Osteocyte (in vitro differentiated cells): ENCODE data around the gene RAD51B. TPM values are rescaled to one million over a fixed set of nuclear protein-coding genes. Genes with fewer than 3 reads are reported as not detected.

Experiments
- DNase-seq: peaks from one replicate; pipeline ENCODE4 v3.0.0; 2021; ENCODE audit warnings: mixed read lengths; ENCODE audit not compliant: unreplicated experiment; ENCODE audit errors: extremely low spot score
- H3K27ac Mint-ChIP-seq: one replicate; pipeline ENCODE4 v1.8.0; 2021; ENCODE audit warnings: mild to moderate bottlenecking, mixed read lengths; ENCODE audit not compliant: unreplicated experiment
- H3K27me3 Mint-ChIP-seq: one replicate; pipeline ENCODE4 v1.8.0; 2021; ENCODE audit warnings: mixed read lengths; ENCODE audit not compliant: unreplicated experiment
- H3K36me3 Mint-ChIP-seq: one replicate; pipeline ENCODE4 v1.8.0; 2021; ENCODE audit warnings: mixed read lengths; ENCODE audit not compliant: unreplicated experiment
- H3K4me1 Mint-ChIP-seq: one replicate; pipeline ENCODE4 v1.8.0; 2021; ENCODE audit warnings: mixed read lengths; ENCODE audit not compliant: unreplicated experiment
- H3K4me3 Mint-ChIP-seq: one replicate; pipeline ENCODE4 v1.8.0; 2021; ENCODE audit warnings: mild to moderate bottlenecking, moderate library complexity, mixed read lengths; ENCODE audit not compliant: unreplicated experiment
- H3K9me3 Mint-ChIP-seq: one replicate; pipeline ENCODE4 v1.8.0; 2021; ENCODE audit warnings: mixed read lengths; ENCODE audit not compliant: unreplicated experiment
- total RNA-seq: library from RNA; stranded (reverse); gene quantifications from 2 replicates; pipeline ENCODE4 v1.2.1, GENCODE V29; 2021
- TF ChIP-seq, protein P1 (sequence below): fragments of 200-600 bp; sonication (generic); IDR thresholded peaks from 2 replicates; pipeline ENCODE4 v1.5.0; 2021; ENCODE audit warnings: antibody characterized with exemption, mild to moderate bottlenecking, moderate library complexity

The RAD51B gene
- total RNA-seq, 1 donor from 2014 or later = 12.7 TPM

DNA sequence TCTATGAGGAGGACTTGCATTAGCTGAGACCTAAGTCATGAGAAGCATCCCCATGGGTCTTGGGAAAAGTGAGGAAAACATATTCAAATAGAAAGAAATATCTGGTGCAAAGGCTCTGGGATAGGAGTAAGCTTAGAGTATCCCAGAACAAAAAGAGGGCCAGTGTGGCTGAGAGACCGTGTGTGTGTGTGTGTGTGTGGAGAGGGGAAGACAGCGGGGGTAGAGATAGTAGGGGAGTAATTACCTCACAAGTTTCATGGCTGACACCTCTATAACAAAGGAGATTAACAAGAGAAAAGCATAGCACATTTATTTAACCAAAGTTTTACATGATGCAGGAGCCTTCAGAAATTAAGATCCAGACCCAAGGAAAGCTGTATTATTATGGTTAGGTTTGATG lies 440.5 kb downstream of the RAD51B start:
- no peak overlapping the region for H3K4me3 Mint-ChIP-seq
- no peaks in the 10 kb centered on the region for H3K9me3 Mint-ChIP-seq
- H3K27ac Mint-ChIP-seq = no peak overlapping the region
- peaks cover 1% of the 10 kb centered on the region for H3K36me3 Mint-ChIP-seq
- DNase-seq = no peak
- no peaks in the 10 kb centered on the region for H3K27me3 Mint-ChIP-seq
- TF ChIP-seq, protein P1, sequence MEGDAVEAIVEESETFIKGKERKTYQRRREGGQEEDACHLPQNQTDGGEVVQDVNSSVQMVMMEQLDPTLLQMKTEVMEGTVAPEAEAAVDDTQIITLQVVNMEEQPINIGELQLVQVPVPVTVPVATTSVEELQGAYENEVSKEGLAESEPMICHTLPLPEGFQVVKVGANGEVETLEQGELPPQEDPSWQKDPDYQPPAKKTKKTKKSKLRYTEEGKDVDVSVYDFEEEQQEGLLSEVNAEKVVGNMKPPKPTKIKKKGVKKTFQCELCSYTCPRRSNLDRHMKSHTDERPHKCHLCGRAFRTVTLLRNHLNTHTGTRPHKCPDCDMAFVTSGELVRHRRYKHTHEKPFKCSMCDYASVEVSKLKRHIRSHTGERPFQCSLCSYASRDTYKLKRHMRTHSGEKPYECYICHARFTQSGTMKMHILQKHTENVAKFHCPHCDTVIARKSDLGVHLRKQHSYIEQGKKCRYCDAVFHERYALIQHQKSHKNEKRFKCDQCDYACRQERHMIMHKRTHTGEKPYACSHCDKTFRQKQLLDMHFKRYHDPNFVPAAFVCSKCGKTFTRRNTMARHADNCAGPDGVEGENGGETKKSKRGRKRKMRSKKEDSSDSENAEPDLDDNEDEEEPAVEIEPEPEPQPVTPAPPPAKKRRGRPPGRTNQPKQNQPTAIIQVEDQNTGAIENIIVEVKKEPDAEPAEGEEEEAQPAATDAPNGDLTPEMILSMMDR = no peak
- H3K4me1 Mint-ChIP-seq = peaks cover 32% of the 10 kb centered on the region

DNA sequence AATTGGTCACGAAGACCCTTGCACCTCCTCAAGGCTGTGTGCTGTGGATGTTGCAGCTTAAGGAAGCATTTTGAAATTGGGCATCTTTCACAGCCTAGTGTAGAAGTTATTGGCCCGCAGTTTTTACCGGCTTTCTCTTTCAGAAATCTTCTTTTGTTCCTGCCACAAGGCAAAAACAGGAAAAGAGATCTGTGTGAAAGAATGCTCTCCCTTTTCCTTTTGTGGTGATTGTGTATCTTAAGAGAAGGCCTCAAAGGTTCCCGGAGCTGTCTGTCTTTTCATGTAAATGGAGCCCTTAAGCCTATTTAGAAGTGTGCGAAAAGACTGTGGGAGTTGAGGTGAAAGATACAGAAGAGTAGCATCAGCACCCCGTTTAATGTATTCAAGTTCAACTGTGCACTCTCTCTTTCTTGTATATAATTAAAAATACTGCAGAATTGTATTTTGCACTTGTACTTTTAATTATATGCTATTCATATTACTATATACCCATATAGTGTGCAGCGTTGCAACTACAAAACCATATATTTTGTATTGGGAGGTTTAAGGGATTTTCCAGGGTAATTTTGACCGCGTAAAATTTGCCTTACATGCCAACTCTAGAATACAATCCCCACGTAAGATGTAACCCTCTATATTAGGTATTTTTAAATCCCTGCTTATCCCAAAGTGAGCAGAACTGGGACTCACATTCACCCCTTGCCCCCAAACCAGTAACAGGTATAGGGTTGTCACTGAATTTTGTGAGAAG lies 441.7 kb downstream of the RAD51B start:
- peaks cover 21% of the 10 kb centered on the region for H3K4me1 Mint-ChIP-seq
- H3K36me3 Mint-ChIP-seq = peaks cover 1% of the 10 kb centered on the region
- no peak overlapping the region for H3K4me3 Mint-ChIP-seq
- no peaks in the 10 kb centered on the region for H3K9me3 Mint-ChIP-seq
- H3K27me3 Mint-ChIP-seq = no peaks in the 10 kb centered on the region
- TF ChIP-seq, protein P1 = no peak
- no peak overlapping the region for H3K27ac Mint-ChIP-seq
- DNase-seq = no peak

DNA sequence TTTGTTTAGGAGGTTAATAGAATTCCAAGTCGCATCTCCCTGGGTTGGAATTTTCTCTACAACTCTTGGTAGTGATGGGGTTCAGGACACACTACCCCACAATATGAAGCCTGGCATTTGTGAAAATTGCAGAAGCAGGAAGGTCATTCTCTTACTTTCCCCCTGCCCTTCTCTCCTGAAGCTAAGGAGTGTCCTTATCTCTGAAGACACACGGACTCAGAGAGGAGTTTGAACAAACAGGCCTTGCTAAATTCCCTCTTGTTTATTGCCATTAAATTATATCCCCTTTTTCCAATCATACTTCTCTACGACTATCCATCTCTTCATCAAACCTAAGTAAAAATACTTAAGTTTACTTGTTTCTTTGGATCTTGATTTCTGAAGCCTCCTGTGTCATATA lies 443.0 kb downstream of the RAD51B start:
- H3K4me1 Mint-ChIP-seq = peaks cover 17% of the 10 kb centered on the region

DNA sequence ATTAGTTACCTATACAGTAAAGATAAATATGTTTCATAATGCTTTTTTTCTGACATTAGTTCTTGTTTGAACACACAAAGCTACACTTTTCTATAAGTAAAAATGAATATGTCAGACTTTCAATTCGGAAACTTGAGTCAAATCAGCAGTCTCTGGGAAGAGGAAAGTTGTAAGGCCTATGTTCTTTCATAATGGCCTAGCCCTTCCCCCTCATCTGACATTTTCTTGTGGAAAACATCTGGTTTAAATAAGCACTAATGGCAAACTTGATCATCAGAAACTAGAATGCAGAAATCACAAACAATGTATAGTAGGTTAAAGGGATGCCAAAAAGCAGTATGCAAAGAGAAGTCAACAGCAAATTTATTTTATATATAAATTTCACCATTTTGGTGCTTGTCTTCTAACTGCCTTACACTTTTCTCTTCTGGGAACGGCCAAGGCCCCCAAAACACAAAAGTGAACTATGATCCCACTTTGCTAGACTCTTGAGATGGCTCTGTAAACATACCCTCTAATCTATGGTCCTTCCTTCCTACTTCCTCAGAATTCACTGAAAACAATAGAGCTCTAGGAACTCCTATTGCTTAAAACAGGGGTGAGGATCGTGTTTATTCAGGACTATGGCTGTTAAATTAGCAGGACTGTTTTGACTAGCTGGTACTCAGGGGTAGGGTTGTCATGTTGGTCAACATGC lies 444.1 kb downstream of the RAD51B start:
- H3K9me3 Mint-ChIP-seq = no peaks in the 10 kb centered on the region
- TF ChIP-seq, protein P1 = no peak
- H3K36me3 Mint-ChIP-seq = peaks cover 1% of the 10 kb centered on the region
- H3K27me3 Mint-ChIP-seq = no peaks in the 10 kb centered on the region
- H3K4me1 Mint-ChIP-seq = peaks cover 19% of the 10 kb centered on the region
- H3K27ac Mint-ChIP-seq = no peak overlapping the region
- DNase-seq = no peak
- H3K4me3 Mint-ChIP-seq = no peak overlapping the region

More for the DNA sequence above, 443.0 kb downstream of the RAD51B start:
- DNase-seq = no peak
- Mint-ChIP-seq H3K27ac (no peak overlapping the region), H3K9me3 (no peaks in the 10 kb centered on the region), H3K4me3 (no peak overlapping the region), H3K27me3 (no peaks in the 10 kb centered on the region), H3K36me3 (peaks cover 1% of the 10 kb centered on the region)
- TF ChIP-seq, protein P1 = no peak

DNA sequence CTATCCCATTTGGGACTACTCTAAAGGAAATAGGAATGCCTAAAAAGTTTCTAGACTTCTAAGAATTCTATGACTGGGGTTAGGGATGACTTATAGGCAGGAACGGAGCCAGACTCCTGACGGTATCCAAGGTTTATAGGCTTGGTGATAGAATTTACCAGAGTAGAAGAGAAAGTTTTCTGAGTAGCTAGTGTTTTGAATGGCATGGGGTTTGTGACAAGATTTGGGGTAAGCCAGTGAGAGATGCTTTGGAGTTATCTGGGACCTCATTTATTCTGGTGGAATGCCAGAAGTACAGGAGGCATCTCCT lies 444.6 kb downstream of the RAD51B start:
- peaks cover 21% of the 10 kb centered on the region for H3K4me1 Mint-ChIP-seq
- no peak overlapping the region for H3K4me3 Mint-ChIP-seq
- no peaks in the 10 kb centered on the region for H3K9me3 Mint-ChIP-seq

More for the DNA sequence above, 444.6 kb downstream of the RAD51B start:
- no peaks in the 10 kb centered on the region for H3K27me3 Mint-ChIP-seq
- H3K27ac Mint-ChIP-seq = no peak overlapping the region
- TF ChIP-seq, protein P1 = no peak
- H3K36me3 Mint-ChIP-seq = peaks cover 1% of the 10 kb centered on the region
- DNase-seq = no peak
